Mesenchymal stem cell (in vitro differentiated cells and primary cell): ENCODE measurements around the gene PLXNA2.

ENCODE experiments used
- DNase-seq: peaks from one replicate; pipeline ENCODE4 v3.0.0-alpha.2; 2013
- H2AFZ ChIP-seq: one replicate; pipeline ENCODE4 v1.6.1; 2013; ENCODE audit warnings: low read depth, mild to moderate bottlenecking, control low read depth, inconsistent platforms, low read length, moderate library complexity
- H2AK5ac ChIP-seq: 2 replicates; pipeline ENCODE4 v1.6.1; 2013; ENCODE audit warnings: low read length, moderate library complexity, mild to moderate bottlenecking, inconsistent platforms; ENCODE audit not compliant: severe bottlenecking
- H2BK120ac ChIP-seq: one replicate; pipeline ENCODE4 v1.6.1; 2013; ENCODE audit warnings: low read depth, mild to moderate bottlenecking, inconsistent platforms, low read length, moderate library complexity
- H2BK12ac ChIP-seq, 2 experiments: one replicate each; pipeline ENCODE4 v1.6.1; 2013; ENCODE audit warnings: inconsistent platforms in 2 of 2, low read length in 2 of 2, mild to moderate bottlenecking in 2 of 2, moderate library complexity in 2 of 2, control low read depth in 1 of 2
- H2BK15ac ChIP-seq: one replicate; pipeline ENCODE4 v1.6.1; 2013; ENCODE audit warnings: mild to moderate bottlenecking, low read depth, inconsistent platforms; ENCODE audit not compliant: poor library complexity, severe bottlenecking
- H2BK5ac ChIP-seq: 2 replicates; pipeline ENCODE4 v1.6.1; 2013; ENCODE audit warnings: low read depth, mild to moderate bottlenecking, low read length, control low read depth, inconsistent platforms; ENCODE audit not compliant: poor library complexity, severe bottlenecking
- H3K14ac ChIP-seq, 2 experiments: one replicate each; pipeline ENCODE4 v1.6.1; 2013; ENCODE audit warnings: inconsistent platforms in 2 of 2, low read length in 2 of 2, control low read depth in 1 of 2, mild to moderate bottlenecking in 1 of 2, moderate library complexity in 1 of 2
- H3K18ac ChIP-seq, 2 experiments: one replicate each; pipeline ENCODE4 v1.6.1; 2013; ENCODE audit warnings: inconsistent platforms in 2 of 2, low read length in 2 of 2, control low read depth in 1 of 2, low read depth in 1 of 2, mild to moderate bottlenecking in 1 of 2
- H3K23ac ChIP-seq, 2 experiments: one replicate each; pipeline ENCODE4 v1.6.1; 2013; ENCODE audit warnings: inconsistent platforms in 2 of 2, low read length in 2 of 2, mild to moderate bottlenecking in 2 of 2, moderate library complexity in 2 of 2, control low read depth in 1 of 2
- H3K27ac ChIP-seq: 2 replicates; pipeline ENCODE4 v1.5.1; 2013; ENCODE audit warnings: mild to moderate bottlenecking, moderate library complexity, low read length, control low read depth, inconsistent platforms; ENCODE audit not compliant: poor library complexity, severe bottlenecking
- H3K27me3 ChIP-seq, 2 experiments: 2 replicates each; pipeline versions ENCODE4 v1.6.1 to v1.7.0; 2013; ENCODE audit warnings: low read length in 2 of 2, mild to moderate bottlenecking in 2 of 2, moderate library complexity in 2 of 2, control low read depth in 1 of 2, inconsistent platforms in 1 of 2; ENCODE audit not compliant: control insufficient read depth in 1 of 2, insufficient read depth in 1 of 2
- H3K36me3 ChIP-seq, 2 experiments: 2 replicates each; pipeline versions ENCODE4 v1.6.1 to v1.7.0; 2013; ENCODE audit warnings: low read length in 2 of 2, control low read depth in 1 of 2, inconsistent platforms in 1 of 2, low read depth in 1 of 2, mild to moderate bottlenecking in 1 of 2; ENCODE audit not compliant: insufficient read depth in 2 of 2, control insufficient read depth in 1 of 2
- H3K4ac ChIP-seq, 2 experiments: one replicate each; pipeline ENCODE4 v1.6.1; 2013; ENCODE audit warnings: inconsistent platforms in 2 of 2, low read length in 2 of 2, mild to moderate bottlenecking in 2 of 2, moderate library complexity in 2 of 2, control low read depth in 1 of 2, low read depth in 1 of 2
- H3K4me1 ChIP-seq: 2 replicates; pipeline ENCODE4 v1.6.1; 2013; ENCODE audit warnings: low read depth, low read length, control low read depth; ENCODE audit not compliant: control insufficient read depth, insufficient read depth
- H3K4me2 ChIP-seq: 2 replicates; pipeline ENCODE4 v1.6.1; 2013; ENCODE audit warnings: low read length, mild to moderate bottlenecking, inconsistent platforms; ENCODE audit not compliant: poor library complexity, severe bottlenecking
- H3K4me3 ChIP-seq, 2 experiments: 2 replicates each; pipeline versions ENCODE4 v1.5.1 to v1.7.0; 2013; ENCODE audit warnings: low read length in 2 of 2, mild to moderate bottlenecking in 2 of 2, control low read depth in 1 of 2, low read depth in 1 of 2; ENCODE audit not compliant: insufficient read depth in 1 of 2
- H3K79me1 ChIP-seq: replicated peaks from 2 replicates; pipeline ENCODE4 v1.6.1; 2013; ENCODE audit warnings: mild to moderate bottlenecking, control low read depth, low read length, inconsistent platforms; ENCODE audit not compliant: poor library complexity, severe bottlenecking
- H3K9ac ChIP-seq: 2 replicates; pipeline ENCODE4 v1.7.0; 2013; ENCODE audit warnings: mild to moderate bottlenecking, low read length, moderate library complexity
- H3K9me3 ChIP-seq: 2 replicates; pipeline ENCODE4 v1.7.0; 2013; ENCODE audit warnings: mild to moderate bottlenecking, low read length; ENCODE audit not compliant: control insufficient read depth
- H4K8ac ChIP-seq: one replicate; pipeline ENCODE4 v1.6.1; 2013; ENCODE audit warnings: inconsistent platforms, mild to moderate bottlenecking, low read length, moderate library complexity
- H4K91ac ChIP-seq: one replicate; pipeline ENCODE4 v1.6.1; 2013; ENCODE audit warnings: mild to moderate bottlenecking, low read length, inconsistent platforms
- WGBS: methylation state at CpG from one replicate; pipeline ENCODE4 v1.1.7; 2013; ENCODE audit warnings: mixed read lengths; 5-methylcytosine and 5-hydroxymethylcytosine counted together

The PLXNA2 gene

GRCh38 chr1:208078752-208079151, 165.4 kb downstream of the PLXNA2 start:
- Histone ChIP-seq H3K4me2 (no peak overlapping the region), H3K9me3 (no peaks in the 10 kb centered on the region), H3K27me3 (no peaks in the 10 kb centered on the region), H3K4ac (no peak overlapping the region), H3K27ac (no peak overlapping the region), H3K18ac (no peak overlapping the region), H3K36me3 (no peaks in the 10 kb centered on the region), H3K4me3 (no peak overlapping the region), H2BK120ac (no peak overlapping the region), H2AK5ac (no peak overlapping the region), H4K8ac (no peak overlapping the region), H3K23ac (no peak overlapping the region), H3K9ac (no peak overlapping the region), H2AFZ (no peak overlapping the region), H3K14ac (no peak overlapping the region), H2BK15ac (no peak overlapping the region), H4K91ac (no peak overlapping the region), H2BK5ac (no peak overlapping the region), H3K4me1 (peaks cover 3% of the 10 kb centered on the region), H2BK12ac (no peak overlapping the region), H3K79me1 (no peaks in the 10 kb centered on the region)
- no peak for DNase-seq
- 95% methylated on average over 12 of the region's 12 CpGs for WGBS

GRCh38 chr1:208077232-208078075, 166.7 kb downstream of the PLXNA2 start:
- H2BK15ac ChIP-seq, result no peak overlapping the region
- peaks cover 3% of the 10 kb centered on the region for H3K4me1 ChIP-seq
- no peak overlapping the region for H4K8ac ChIP-seq
- no peak overlapping the region for H2AK5ac ChIP-seq
- H2BK120ac ChIP-seq, result no peak overlapping the region
- H3K27ac ChIP-seq, result no peak overlapping the region
- no peak overlapping the region for H3K4me3 ChIP-seq
- no peak overlapping the region for H3K4ac ChIP-seq
- no peak overlapping the region for H2BK12ac ChIP-seq
- H4K91ac ChIP-seq, result no peak overlapping the region
- no peak overlapping the region for H3K23ac ChIP-seq
- no peaks in the 10 kb centered on the region for H3K36me3 ChIP-seq
- 74% methylated on average over 15 of the region's 16 CpGs for WGBS
- H2BK5ac ChIP-seq, result no peak overlapping the region
- DNase-seq, result no peak
- no peaks in the 10 kb centered on the region for H3K79me1 ChIP-seq
- no peak overlapping the region for H3K18ac ChIP-seq
- H3K9me3 ChIP-seq, result no peaks in the 10 kb centered on the region
- no peak overlapping the region for H3K9ac ChIP-seq
- H3K14ac ChIP-seq, result no peak overlapping the region
- no peaks in the 10 kb centered on the region for H3K27me3 ChIP-seq
- no peak overlapping the region for H3K4me2 ChIP-seq
- no peak overlapping the region for H2AFZ ChIP-seq

- H2BK5ac ChIP-seq, result no peak overlapping the region
- no peak overlapping the region for H2AFZ ChIP-seq
- H2BK120ac ChIP-seq, result no peak overlapping the region
- H2BK15ac ChIP-seq, result no peak overlapping the region
- no peak overlapping the region for H3K9ac ChIP-seq
- no peaks in the 10 kb centered on the region for H3K36me3 ChIP-seq
- H2BK12ac ChIP-seq, result no peak overlapping the region
- 94% methylated on average over 6 of the region's 6 CpGs for WGBS
- no peak for DNase-seq
- no peak overlapping the region for H3K27ac ChIP-seq
- H2AK5ac ChIP-seq, result no peak overlapping the region
- no peaks in the 10 kb centered on the region for H3K27me3 ChIP-seq
- no peak overlapping the region for H3K4ac ChIP-seq
- no peak overlapping the region for H3K14ac ChIP-seq
- no peak overlapping the region for H3K4me3 ChIP-seq
- H3K79me1 ChIP-seq, result no peaks in the 10 kb centered on the region
- no peak overlapping the region for H3K18ac ChIP-seq
- no peak overlapping the region for H3K23ac ChIP-seq
- no peak overlapping the region for H3K4me2 ChIP-seq
- no peak overlapping the region for H4K91ac ChIP-seq
- no peak overlapping the region for H4K8ac ChIP-seq
- peaks cover 8% of the 10 kb centered on the region for H3K4me1 ChIP-seq
- no peaks in the 10 kb centered on the region for H3K9me3 ChIP-seq
Measured at GRCh38 chr1:208074353-208074752, 169.8 kb downstream of the PLXNA2 start.

- no peaks in the 10 kb centered on the region for H3K79me1 ChIP-seq
- H3K23ac ChIP-seq, result no peak overlapping the region
- H2BK12ac ChIP-seq, result no peak overlapping the region
- H2AFZ ChIP-seq, result no peak overlapping the region
- H3K27me3 ChIP-seq, result no peaks in the 10 kb centered on the region
- H3K4me3 ChIP-seq, result no peak overlapping the region
- H4K91ac ChIP-seq, result no peak overlapping the region
- no peak overlapping the region for H2BK120ac ChIP-seq
- H3K4ac ChIP-seq, result no peak overlapping the region
- no peak overlapping the region for H3K14ac ChIP-seq
- H2BK5ac ChIP-seq, result no peak overlapping the region
- peaks cover 8% of the 10 kb centered on the region for H3K4me1 ChIP-seq
- no peak overlapping the region for H4K8ac ChIP-seq
- no peaks in the 10 kb centered on the region for H3K36me3 ChIP-seq
- H3K18ac ChIP-seq, result no peak overlapping the region
- H3K27ac ChIP-seq, result no peak overlapping the region
- H2BK15ac ChIP-seq, result no peak overlapping the region
- no peak overlapping the region for H3K9ac ChIP-seq
- peak; percentile 19 for DNase-seq
- no peaks in the 10 kb centered on the region for H3K9me3 ChIP-seq
- H2AK5ac ChIP-seq, result no peak overlapping the region
- H3K4me2 ChIP-seq, result no peak overlapping the region
- 71% methylated on average over 5 of the region's 7 CpGs for WGBS
Measured at GRCh38 chr1:208071435-208072031, 172.7 kb downstream of the PLXNA2 start.
